MM.1S (cell line): ENCODE measurements around the gene CUL3.
"Not testable (repeated sequence)": the region's sequence is repeated elsewhere in the genome, so short reads cannot be mapped to it uniquely, and the experiment has no call there.

Source experiments
- CTCF ChIP-seq: fragments of 300-600 bp; sonication (generic); IDR thresholded peaks from 2 replicates; pipeline ENCODE4 v1.5.1; 2016; ENCODE audit warnings: antibody characterized with exemption, low read length, mixed read lengths
- EZH2 ChIP-seq: fragments of 300-600 bp; sonication (generic); optimal IDR thresholded peaks from 2 replicates; pipeline ENCODE3; 2017; ENCODE audit warnings: low read depth, mild to moderate bottlenecking, antibody characterized with exemption, low read length, mixed read lengths
- EZH2phosphoT487 ChIP-seq: fragments of 300-600 bp; sonication (generic); IDR thresholded peaks from 2 replicates; pipeline ENCODE4 v1.6.1; 2018; ENCODE audit warnings: antibody characterized with exemption, low read length

- not testable (repeated sequence) for TF ChIP-seq EZH2, CTCF, EZH2phosphoT487
Measured at GRCh38 chr2:224485081-224486014, 99.8 kb downstream of the CUL3 start.
